ENCODE measurements around the gene KCTD10.

DNA sequence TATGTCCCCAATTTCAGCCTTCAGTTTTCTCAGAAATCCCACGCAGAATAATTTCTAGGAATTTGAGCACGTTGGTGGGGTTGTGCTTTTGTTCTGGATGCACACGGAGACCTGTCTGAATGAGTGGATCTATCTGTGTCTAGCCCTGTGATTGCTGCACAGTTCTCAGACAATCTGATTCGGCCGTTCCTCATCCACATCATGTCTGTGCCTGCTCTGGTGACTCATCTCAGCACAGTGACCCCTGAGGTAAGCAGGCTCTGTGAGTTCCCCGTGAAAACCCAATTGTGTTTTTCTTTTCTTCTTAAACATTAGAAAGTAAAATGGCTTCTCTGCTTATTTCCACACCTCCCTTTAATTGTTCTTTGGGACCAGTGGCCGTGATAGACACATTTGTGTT lies 20.6 kb upstream of the KCTD10 start:
- TF ChIP-seq YY1 (IDR thresholded peaks at IDR 0.05; ENCODE audit: low read depth, low read length) (no peak), POLR2AphosphoS5 (IDR thresholded peaks at IDR 0.05; ENCODE audit: low read length) (no peak), RAD51 (IDR thresholded peaks at IDR 0.05) (no peak), RFX5 (IDR thresholded peaks at IDR 0.05; ENCODE audit: low read depth, low read length) (no peak)
- TF ChIP-seq, protein P1, sequence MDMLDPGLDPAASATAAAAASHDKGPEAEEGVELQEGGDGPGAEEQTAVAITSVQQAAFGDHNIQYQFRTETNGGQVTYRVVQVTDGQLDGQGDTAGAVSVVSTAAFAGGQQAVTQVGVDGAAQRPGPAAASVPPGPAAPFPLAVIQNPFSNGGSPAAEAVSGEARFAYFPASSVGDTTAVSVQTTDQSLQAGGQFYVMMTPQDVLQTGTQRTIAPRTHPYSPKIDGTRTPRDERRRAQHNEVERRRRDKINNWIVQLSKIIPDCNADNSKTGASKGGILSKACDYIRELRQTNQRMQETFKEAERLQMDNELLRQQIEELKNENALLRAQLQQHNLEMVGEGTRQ (IDR thresholded peaks at IDR 0.05; ENCODE audit: borderline replicate concordance, low read depth, low read length) = no peak
- TF ChIP-seq, protein P2, sequence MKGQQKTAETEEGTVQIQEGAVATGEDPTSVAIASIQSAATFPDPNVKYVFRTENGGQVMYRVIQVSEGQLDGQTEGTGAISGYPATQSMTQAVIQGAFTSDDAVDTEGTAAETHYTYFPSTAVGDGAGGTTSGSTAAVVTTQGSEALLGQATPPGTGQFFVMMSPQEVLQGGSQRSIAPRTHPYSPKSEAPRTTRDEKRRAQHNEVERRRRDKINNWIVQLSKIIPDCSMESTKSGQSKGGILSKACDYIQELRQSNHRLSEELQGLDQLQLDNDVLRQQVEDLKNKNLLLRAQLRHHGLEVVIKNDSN (IDR thresholded peaks at IDR 0.05; ENCODE audit: borderline replicate concordance, extremely low read length, insufficient read depth, low read depth, low read length) = no peak
